Testis (tissue), 3 donors: Measurements from ENCODE around the gene MAGOH. TPM values are rescaled to one million over a fixed set of nuclear protein-coding genes. Genes with fewer than 3 reads are reported as not detected.

Experiments used
- DNase-seq: peaks from one replicate; pipeline ENCODE4 v3.0.0-alpha.2; 2019
- H3K27ac ChIP-seq, 2 donors: fragments of 200-600 bp; sonication (generic); one replicate each; pipeline ENCODE4 v1.5.1; 2019
- H3K27me3 ChIP-seq: fragments of 200-600 bp; sonication (generic); one replicate; pipeline ENCODE4 v1.5.1; 2019
- H3K36me3 ChIP-seq: fragments of 200-600 bp; sonication (generic); one replicate; pipeline ENCODE4 v1.5.1; 2017; ENCODE audit warnings: low read depth; ENCODE audit errors: missing control alignments
- H3K4me1 ChIP-seq: fragments of 200-600 bp; sonication (generic); one replicate; pipeline ENCODE4 v1.5.1; 2019
- H3K4me3 ChIP-seq, 2 donors: fragments of 200-600 bp; sonication (generic); one replicate each; pipeline ENCODE4 v1.5.1; 2017 to 2019
- H3K9me3 ChIP-seq: fragments of 200-600 bp; sonication (generic); one replicate; pipeline ENCODE4 v1.5.1; 2017
- POLR2A ChIP-seq: fragments of 450-650 bp; IDR thresholded peaks from one replicate; pipeline ENCODE4 v1.6.1; 2017; ENCODE audit warnings: antibody characterized with exemption, mild to moderate bottlenecking, moderate library complexity
- WGBS, 2 donors: methylation state at CpG; one replicate each; pipeline ENCODE4 v1.1.5; 2018; 5-methylcytosine and 5-hydroxymethylcytosine counted together
- intact Hi-C: fragments of 100-400 bp; cut with DNase I; formaldehyde crosslinking; loops from one replicate; pipeline ENCODE4 v1.15.1; 2023; ENCODE audit warnings: low total_unique reads
- polyA plus RNA-seq: library from polyadenylated mRNA; stranded (reverse); fragments of 350-450 nt; fragmentation: Illumina TruSeq; extraction: RNeasy Lipid Tissue Mini Kit (QIAGEN cat#74804); gene quantifications from one replicate; pipeline ENCODE4 v1.2.3, GENCODE V29; 2014; ENCODE audit warnings: low read depth, low replicate concordance; ENCODE audit not compliant: insufficient read depth
- total RNA-seq, 2 donors: library from RNA; depleted of rRNA; stranded (reverse); fragments of >200 nt; gene quantifications; one replicate each; pipeline ENCODE4 v1.2.3, GENCODE V29; 2016
- TF ChIP-seq, protein P1 (sequence below), 3 experiments: fragments of 450-650 bp in 2 of 3; fragments of 200-600 bp in 1 of 3; sonication (generic) in 1 of 3; IDR thresholded peaks; one replicate each; pipeline ENCODE4 v1.5.1; 2016 to 2019; ENCODE audit warnings: antibody characterized with exemption in 3 of 3, mild to moderate bottlenecking in 2 of 3, moderate library complexity in 1 of 3

The MAGOH gene
- total and polyA plus RNA-seq, 3 donors from 2014 or later, result 32.0 to 50.0 (median 39.1) TPM

DNA sequence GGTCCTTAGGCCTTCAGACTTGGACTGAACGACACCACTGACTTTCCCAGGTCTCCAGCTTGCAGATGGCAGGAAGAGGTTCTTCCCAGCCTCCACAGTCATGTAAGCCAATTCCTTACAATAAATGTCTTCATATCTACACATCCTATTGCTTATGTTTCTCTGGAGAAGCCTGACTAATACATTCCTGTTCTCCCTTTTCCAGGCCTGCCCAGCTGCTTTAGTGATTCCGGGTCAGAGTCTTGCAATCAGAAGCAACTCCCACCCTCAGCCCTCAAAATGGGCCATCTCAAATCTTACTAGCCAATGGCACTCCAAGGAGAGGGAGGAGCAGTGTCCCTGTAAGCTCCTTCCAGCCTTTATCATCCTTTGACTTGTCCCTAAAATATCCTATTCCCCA lies 58.1 kb downstream of the MAGOH start:
- H3K36me3 ChIP-seq, result no peaks in the 10 kb centered on the region
- no peak for DNase-seq
- intact Hi-C loops, result loop anchor here (10.0 kb wide), 1 partner anchor 255 kb away; the partner anchor contains the start of genes ECHDC2 and SCP2
- WGBS, 2 donors, result 72 to 82% methylated on average over 2 of the region's 2 CpGs
- H3K4me3 ChIP-seq, result no peak overlapping the region
- TF ChIP-seq, protein P1, sequence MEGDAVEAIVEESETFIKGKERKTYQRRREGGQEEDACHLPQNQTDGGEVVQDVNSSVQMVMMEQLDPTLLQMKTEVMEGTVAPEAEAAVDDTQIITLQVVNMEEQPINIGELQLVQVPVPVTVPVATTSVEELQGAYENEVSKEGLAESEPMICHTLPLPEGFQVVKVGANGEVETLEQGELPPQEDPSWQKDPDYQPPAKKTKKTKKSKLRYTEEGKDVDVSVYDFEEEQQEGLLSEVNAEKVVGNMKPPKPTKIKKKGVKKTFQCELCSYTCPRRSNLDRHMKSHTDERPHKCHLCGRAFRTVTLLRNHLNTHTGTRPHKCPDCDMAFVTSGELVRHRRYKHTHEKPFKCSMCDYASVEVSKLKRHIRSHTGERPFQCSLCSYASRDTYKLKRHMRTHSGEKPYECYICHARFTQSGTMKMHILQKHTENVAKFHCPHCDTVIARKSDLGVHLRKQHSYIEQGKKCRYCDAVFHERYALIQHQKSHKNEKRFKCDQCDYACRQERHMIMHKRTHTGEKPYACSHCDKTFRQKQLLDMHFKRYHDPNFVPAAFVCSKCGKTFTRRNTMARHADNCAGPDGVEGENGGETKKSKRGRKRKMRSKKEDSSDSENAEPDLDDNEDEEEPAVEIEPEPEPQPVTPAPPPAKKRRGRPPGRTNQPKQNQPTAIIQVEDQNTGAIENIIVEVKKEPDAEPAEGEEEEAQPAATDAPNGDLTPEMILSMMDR (IDR thresholded peaks at IDR 0.05), result no peak
- no peak for TF ChIP-seq POLR2A
- no peaks in the 10 kb centered on the region for H3K27me3 ChIP-seq
- H3K27ac ChIP-seq, result no peak overlapping the region
- H3K4me1 ChIP-seq, result peaks cover 23% of the 10 kb centered on the region
- no peaks in the 10 kb centered on the region for H3K9me3 ChIP-seq

Other genes with a start within 250 kb of the MAGOH start
- 100 to 1,000 TPM in 1 of 2 donors, 10 to 100 TPM in 1; 87.5 to 104 TPM for gene PODN, start 176.3 kb downstream of the MAGOH start, total RNA-seq
- gene PODN, start 176.3 kb downstream of the MAGOH start, polyA plus RNA-seq, result 69.3 TPM
- 1 to 10 TPM in 1 of 2 donors, under 1 TPM in 1; 0.47 to 1.2 TPM for gene SLC1A7, start 95.9 kb downstream of the MAGOH start, total RNA-seq
- gene SLC1A7, start 95.9 kb downstream of the MAGOH start, polyA plus RNA-seq, result 0.32 TPM
- gene CPT2, start 41.7 kb downstream of the MAGOH start, total RNA-seq, result 10 to 100 TPM; 44.4 to 61.7 TPM
- 36.9 TPM for gene CPT2, start 41.7 kb downstream of the MAGOH start, polyA plus RNA-seq
- 10 to 100 TPM; 55.0 to 55.4 TPM for gene CZIB, start 17.9 kb downstream of the MAGOH start, total RNA-seq
- gene CZIB, start 17.9 kb downstream of the MAGOH start, polyA plus RNA-seq, result 97.2 TPM
- 100 to 1,000 TPM; 223 to 253 TPM for gene LRP8, start 89.6 kb upstream of the MAGOH start, total RNA-seq
- gene LRP8, start 89.6 kb upstream of the MAGOH start, polyA plus RNA-seq, result 64.3 TPM
- gene DMRTB1, start 220.9 kb upstream of the MAGOH start, total RNA-seq, result 10 to 100 TPM; 44.5 to 51.8 TPM
- 107 TPM for gene DMRTB1, start 220.9 kb upstream of the MAGOH start, polyA plus RNA-seq